Measurements from ENCODE around the gene MEF2C.

DNA sequence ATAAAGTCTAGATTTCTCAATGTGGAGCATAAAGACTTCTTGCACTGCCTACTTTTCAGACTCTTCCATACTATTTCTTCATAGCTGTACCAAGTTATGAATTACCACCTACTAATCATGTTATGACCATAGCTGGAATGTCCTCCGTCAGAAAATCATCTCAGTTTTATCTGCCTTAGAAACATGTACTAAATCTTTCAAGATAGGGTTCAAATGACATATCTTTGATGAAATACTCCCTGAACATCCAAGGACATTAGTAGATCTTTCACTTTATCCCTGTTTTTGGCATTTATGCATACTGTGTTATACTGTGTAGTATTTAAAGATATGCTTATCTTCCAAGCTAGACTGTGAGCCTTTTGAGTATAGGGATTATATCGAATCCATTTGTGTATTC lies 49.6 kb upstream of the MEF2C start:
- no peak for TF ChIP-seq MXI1 (conservative IDR thresholded peaks at IDR 0.05; ENCODE audit: poor library complexity, severe bottlenecking)
- TF ChIP-seq, protein P1, sequence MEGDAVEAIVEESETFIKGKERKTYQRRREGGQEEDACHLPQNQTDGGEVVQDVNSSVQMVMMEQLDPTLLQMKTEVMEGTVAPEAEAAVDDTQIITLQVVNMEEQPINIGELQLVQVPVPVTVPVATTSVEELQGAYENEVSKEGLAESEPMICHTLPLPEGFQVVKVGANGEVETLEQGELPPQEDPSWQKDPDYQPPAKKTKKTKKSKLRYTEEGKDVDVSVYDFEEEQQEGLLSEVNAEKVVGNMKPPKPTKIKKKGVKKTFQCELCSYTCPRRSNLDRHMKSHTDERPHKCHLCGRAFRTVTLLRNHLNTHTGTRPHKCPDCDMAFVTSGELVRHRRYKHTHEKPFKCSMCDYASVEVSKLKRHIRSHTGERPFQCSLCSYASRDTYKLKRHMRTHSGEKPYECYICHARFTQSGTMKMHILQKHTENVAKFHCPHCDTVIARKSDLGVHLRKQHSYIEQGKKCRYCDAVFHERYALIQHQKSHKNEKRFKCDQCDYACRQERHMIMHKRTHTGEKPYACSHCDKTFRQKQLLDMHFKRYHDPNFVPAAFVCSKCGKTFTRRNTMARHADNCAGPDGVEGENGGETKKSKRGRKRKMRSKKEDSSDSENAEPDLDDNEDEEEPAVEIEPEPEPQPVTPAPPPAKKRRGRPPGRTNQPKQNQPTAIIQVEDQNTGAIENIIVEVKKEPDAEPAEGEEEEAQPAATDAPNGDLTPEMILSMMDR (IDR thresholded peaks at IDR 0.05; ENCODE audit: poor library complexity, severe bottlenecking) = no peak
- no peak for TF ChIP-seq POLR2AphosphoS5 (IDR thresholded peaks at IDR 0.05)
- no peak for TF ChIP-seq EZH2 (IDR thresholded peaks at IDR 0.05; ENCODE audit: borderline replicate concordance, insufficient read depth, low read length, poor library complexity, severe bottlenecking)
- TF ChIP-seq RAD21 (conservative IDR thresholded peaks at IDR 0.05) = no peak
- TF ChIP-seq, protein P2, sequence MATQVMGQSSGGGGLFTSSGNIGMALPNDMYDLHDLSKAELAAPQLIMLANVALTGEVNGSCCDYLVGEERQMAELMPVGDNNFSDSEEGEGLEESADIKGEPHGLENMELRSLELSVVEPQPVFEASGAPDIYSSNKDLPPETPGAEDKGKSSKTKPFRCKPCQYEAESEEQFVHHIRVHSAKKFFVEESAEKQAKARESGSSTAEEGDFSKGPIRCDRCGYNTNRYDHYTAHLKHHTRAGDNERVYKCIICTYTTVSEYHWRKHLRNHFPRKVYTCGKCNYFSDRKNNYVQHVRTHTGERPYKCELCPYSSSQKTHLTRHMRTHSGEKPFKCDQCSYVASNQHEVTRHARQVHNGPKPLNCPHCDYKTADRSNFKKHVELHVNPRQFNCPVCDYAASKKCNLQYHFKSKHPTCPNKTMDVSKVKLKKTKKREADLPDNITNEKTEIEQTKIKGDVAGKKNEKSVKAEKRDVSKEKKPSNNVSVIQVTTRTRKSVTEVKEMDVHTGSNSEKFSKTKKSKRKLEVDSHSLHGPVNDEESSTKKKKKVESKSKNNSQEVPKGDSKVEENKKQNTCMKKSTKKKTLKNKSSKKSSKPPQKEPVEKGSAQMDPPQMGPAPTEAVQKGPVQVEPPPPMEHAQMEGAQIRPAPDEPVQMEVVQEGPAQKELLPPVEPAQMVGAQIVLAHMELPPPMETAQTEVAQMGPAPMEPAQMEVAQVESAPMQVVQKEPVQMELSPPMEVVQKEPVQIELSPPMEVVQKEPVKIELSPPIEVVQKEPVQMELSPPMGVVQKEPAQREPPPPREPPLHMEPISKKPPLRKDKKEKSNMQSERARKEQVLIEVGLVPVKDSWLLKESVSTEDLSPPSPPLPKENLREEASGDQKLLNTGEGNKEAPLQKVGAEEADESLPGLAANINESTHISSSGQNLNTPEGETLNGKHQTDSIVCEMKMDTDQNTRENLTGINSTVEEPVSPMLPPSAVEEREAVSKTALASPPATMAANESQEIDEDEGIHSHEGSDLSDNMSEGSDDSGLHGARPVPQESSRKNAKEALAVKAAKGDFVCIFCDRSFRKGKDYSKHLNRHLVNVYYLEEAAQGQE (IDR thresholded peaks at IDR 0.05; ENCODE audit: borderline replicate concordance) = no peak
- no peak for TF ChIP-seq EP300 (conservative IDR thresholded peaks at IDR 0.05; ENCODE audit: poor library complexity, severe bottlenecking)
- no peak for TF ChIP-seq TAF1 (IDR thresholded peaks at IDR 0.05; ENCODE audit: low read depth)
- no peak for TF ChIP-seq SMC3 (conservative IDR thresholded peaks at IDR 0.05; ENCODE audit: poor library complexity)
